Gastrocnemius medialis (tissue), 4 donors: ENCODE results near the gene CNNM4. TPM values are rescaled to one million over a fixed set of nuclear protein-coding genes. Genes with fewer than 3 reads are reported as not detected.

Source experiments
- ATAC-seq, 2 donors: fragments of 150-250 bp; one replicate each; pipeline ENCODE4 v1.9.1; 2016
- DNase-seq, 2 donors: peaks; one replicate each; pipeline ENCODE4 v3.0.0-alpha.2; 2019
- H3K27ac ChIP-seq, 4 donors: fragments of 200-600 bp; sonication (generic); 1 replicate in 1 of 4; 2 replicates in 3 of 4; pipeline ENCODE4 v1.5.1; 2016 to 2018; ENCODE audit warnings: mild to moderate bottlenecking in 2 of 4, moderate library complexity in 1 of 4
- H3K27me3 ChIP-seq, 3 donors: fragments of 200-600 bp; sonication (generic) in 2 of 3; 1 replicate in 1 of 3; 2 replicates in 2 of 3; pipeline versions ENCODE4 v1.5.1 to v1.6.0; 2016 to 2019; ENCODE audit warnings: mild to moderate bottlenecking in 1 of 3, moderate library complexity in 1 of 3
- H3K36me3 ChIP-seq, 2 donors: fragments of 200-600 bp; sonication (generic) in 1 of 2; one replicate each; pipeline ENCODE4 v1.5.1; 2017 to 2018
- H3K4me1 ChIP-seq, 2 donors: fragments of 200-600 bp; sonication (generic) in 1 of 2; one replicate each; pipeline ENCODE4 v1.5.1; 2016 to 2017; ENCODE audit warnings: mild to moderate bottlenecking in 2 of 2
- H3K4me3 ChIP-seq, 4 donors: fragments of 200-600 bp; sonication (generic) in 3 of 4; 1 replicate in 1 of 4; 2 replicates in 3 of 4; pipeline ENCODE4 v1.5.1; 2016 to 2019; ENCODE audit warnings: mild to moderate bottlenecking in 2 of 4
- H3K9me3 ChIP-seq, 3 donors: fragments of 200-600 bp; sonication (generic) in 2 of 3; 1 replicate in 1 of 3; 2 replicates in 2 of 3; pipeline ENCODE4 v1.5.1; 2016 to 2019
- POLR2A ChIP-seq, 2 donors: fragments of 450-650 bp; IDR thresholded peaks; one replicate each; pipeline ENCODE4 v1.6.1; 2017; ENCODE audit warnings: antibody characterized with exemption in 2 of 2, mild to moderate bottlenecking in 2 of 2, moderate library complexity in 2 of 2
- in situ Hi-C, 4 donors: fragments of 200-750 bp; cut with MboI; loops; one replicate each; pipeline versions ENCODE4 v1.15.0 to v1.8.0; 2017; ENCODE audit warnings: low sequenced_read_pairs in 4 of 4
- intact Hi-C: fragments of 100-400 bp; cut with DNase I; formaldehyde crosslinking; loops from one replicate; pipeline ENCODE4 v1.15.1; 2023; ENCODE audit warnings: low total_unique reads
- total RNA-seq, 4 donors: library from RNA; depleted of rRNA; stranded (reverse); fragments of >200 nt; gene quantifications; one replicate each; pipeline versions ENCODE4 v1.1.0 to v1.2.3, GENCODE V29; 2016
- TF ChIP-seq, protein P1 (sequence below), 5 experiments: fragments of 450-650 bp in 3 of 5; fragments of 200-600 bp in 2 of 5; sonication (generic) in 2 of 5; IDR thresholded peaks in 4 of 5; conservative IDR thresholded peaks in 1 of 5; 1 replicate in 4 of 5; 2 replicates in 1 of 5; pipeline ENCODE4 v1.5.1; 2016 to 2019; ENCODE audit warnings: antibody characterized with exemption in 5 of 5, mild to moderate bottlenecking in 3 of 5, moderate library complexity in 3 of 5

CNNM4 gene
- total RNA-seq, 4 donors from 2014 or later = 5.4 to 20.1 (median 9.1) TPM

GRCh38 chr2:96853321-96853720 is 92.6 kb downstream of the CNNM4 start:
- DNase-seq = no peak
- Histone ChIP-seq H3K4me3 (no peak overlapping the region), H3K4me1 (peaks cover 10 to 12% of the 10 kb centered on the region in 2 donors), H3K27ac (no peak overlapping the region), H3K9me3 (no peaks in the 10 kb centered on the region), H3K27me3 (no peaks in the 10 kb centered on the region), H3K36me3 (peaks cover 0 to 51% of the 10 kb centered on the region in 2 donors)
- intact Hi-C loops (no loop called here), in situ Hi-C loops (loop anchor here in 1 of 4 donors (5.0 kb wide), 1 partner anchor 99 kb away; no protein-coding TSS in a partner anchor)
- no peak for TF ChIP-seq POLR2A (IDR thresholded peaks at IDR 0.05)
- TF ChIP-seq, protein P1, sequence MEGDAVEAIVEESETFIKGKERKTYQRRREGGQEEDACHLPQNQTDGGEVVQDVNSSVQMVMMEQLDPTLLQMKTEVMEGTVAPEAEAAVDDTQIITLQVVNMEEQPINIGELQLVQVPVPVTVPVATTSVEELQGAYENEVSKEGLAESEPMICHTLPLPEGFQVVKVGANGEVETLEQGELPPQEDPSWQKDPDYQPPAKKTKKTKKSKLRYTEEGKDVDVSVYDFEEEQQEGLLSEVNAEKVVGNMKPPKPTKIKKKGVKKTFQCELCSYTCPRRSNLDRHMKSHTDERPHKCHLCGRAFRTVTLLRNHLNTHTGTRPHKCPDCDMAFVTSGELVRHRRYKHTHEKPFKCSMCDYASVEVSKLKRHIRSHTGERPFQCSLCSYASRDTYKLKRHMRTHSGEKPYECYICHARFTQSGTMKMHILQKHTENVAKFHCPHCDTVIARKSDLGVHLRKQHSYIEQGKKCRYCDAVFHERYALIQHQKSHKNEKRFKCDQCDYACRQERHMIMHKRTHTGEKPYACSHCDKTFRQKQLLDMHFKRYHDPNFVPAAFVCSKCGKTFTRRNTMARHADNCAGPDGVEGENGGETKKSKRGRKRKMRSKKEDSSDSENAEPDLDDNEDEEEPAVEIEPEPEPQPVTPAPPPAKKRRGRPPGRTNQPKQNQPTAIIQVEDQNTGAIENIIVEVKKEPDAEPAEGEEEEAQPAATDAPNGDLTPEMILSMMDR (IDR thresholded peaks at IDR 0.05 in 4 of 5, conservative IDR thresholded peaks at IDR 0.05 in 1 of 5) = no peak
- ATAC-seq = no peak

GRCh38 chr2:96856776-96857666 is 96.3 kb downstream of the CNNM4 start:
- intact Hi-C loops = loop anchor here (5.0 kb wide), 3 partner anchors 95 to 255 kb away; partner anchors contain the start of genes ANKRD36, CNNM4 and KANSL3
- H3K27ac ChIP-seq = peak overlapping the region; percentile 86 to 93 (median 91)
- no peak for TF ChIP-seq POLR2A (IDR thresholded peaks at IDR 0.05)
- TF ChIP-seq, protein P1 (IDR thresholded peaks at IDR 0.05 in 4 of 5, conservative IDR thresholded peaks at IDR 0.05 in 1 of 5) = no peak
- ATAC-seq (peak; percentile 4 to 7), DNase-seq (peak in 1 of 2 donors; percentile 34)
- H3K27me3 ChIP-seq = no peaks in the 10 kb centered on the region
- H3K4me3 ChIP-seq = peak overlapping the region; percentile 69 to 90 (median 88)
- in situ Hi-C loops = loop anchor here in 3 of 4 donors (5.0 kb wide), 1 partner anchor 95 kb away; no protein-coding TSS in a partner anchor
- H3K9me3 ChIP-seq = no peaks in the 10 kb centered on the region
- H3K36me3 ChIP-seq = peaks cover 0 to 38% of the 10 kb centered on the region in 2 donors
- H3K4me1 ChIP-seq = peaks cover 12 to 19% of the 10 kb centered on the region in 2 donors

GRCh38 chr2:96857667-96858372 is 97.1 kb downstream of the CNNM4 start, which contains the start of gene ANKRD39:
Gene ANKRD39, minus strand, starts transcription at chr2:96858016. Its CDS starts 29 bp downstream, at chr2:96857987.
- TF ChIP-seq POLR2A (IDR thresholded peaks at IDR 0.05) = peak; percentile 79 to 91
- TF ChIP-seq, protein P1 (IDR thresholded peaks at IDR 0.05 in 4 of 5, conservative IDR thresholded peaks at IDR 0.05 in 1 of 5) = peak; percentile 77 to 95 (median 90)
- intact Hi-C loops = loop anchor here (1.0 to 5.0 kb wide), 8 partner anchors 11 to 254 kb away; partner anchors contain the start of genes ANKRD36, CNNM3, CNNM4 and KANSL3
- in situ Hi-C loops = loop anchor here in 3 of 4 donors (5.0 kb wide), 1 partner anchor 94 kb away; no protein-coding TSS in a partner anchor
- Histone ChIP-seq H3K9me3 (no peaks in the 10 kb centered on the region), H3K4me1 (peaks cover 12 to 19% of the 10 kb centered on the region in 2 donors), H3K27me3 (no peaks in the 10 kb centered on the region), H3K4me3 (peak within 1 kb of the TSS; percentile 69 to 90 (median 88)), H3K27ac (peak within 1 kb of the TSS; percentile 86 to 93 (median 91)), H3K36me3 (peaks cover 0 to 33% of the 10 kb centered on the region in 2 donors)
- ATAC-seq = peak; percentile 93 to 96
- peak; percentile 96 to 98 for DNase-seq

GRCh38 chr2:96859099-96859649 is 98.5 kb downstream of the CNNM4 start:
- Histone ChIP-seq H3K4me3 (peak overlapping the region in 3 of 4 donors; percentile 56 to 89 (median 87)), H3K27ac (peak overlapping the region; percentile 74 to 90 (median 75)), H3K36me3 (peaks cover 0 to 34% of the 10 kb centered on the region in 2 donors), H3K27me3 (no peaks in the 10 kb centered on the region), H3K4me1 (peaks cover 12 to 19% of the 10 kb centered on the region in 2 donors), H3K9me3 (no peaks in the 10 kb centered on the region)
- no peak for DNase-seq
- in situ Hi-C loops (loop anchor here in 3 of 4 donors (5.0 kb wide), 1 partner anchor 93 kb away; no protein-coding TSS in a partner anchor), intact Hi-C loops (loop anchor here (5.0 kb wide), 3 partner anchors 97 to 253 kb away; partner anchors contain the start of genes ANKRD36, CNNM4 and KANSL3)
- ATAC-seq = no peak
- no peak for TF ChIP-seq POLR2A (IDR thresholded peaks at IDR 0.05)
- TF ChIP-seq, protein P1 (IDR thresholded peaks at IDR 0.05 in 4 of 5, conservative IDR thresholded peaks at IDR 0.05 in 1 of 5) = no peak
